ENCODE results near the gene RICTOR. TPM values are rescaled to one million over a fixed set of nuclear protein-coding genes. Genes with fewer than 3 reads are reported as not detected.
A peak's percentile ranks its signal among the peaks of the same experiment; 100 is the strongest.
"Not testable (repeated sequence)": the region's sequence is repeated elsewhere in the genome, so short reads cannot be mapped to it uniquely, and the experiment has no call there.

Gene RICTOR
- total RNA-seq, 2 experiments from 2014 or later: 19.7 to 21.5 TPM

DNA sequence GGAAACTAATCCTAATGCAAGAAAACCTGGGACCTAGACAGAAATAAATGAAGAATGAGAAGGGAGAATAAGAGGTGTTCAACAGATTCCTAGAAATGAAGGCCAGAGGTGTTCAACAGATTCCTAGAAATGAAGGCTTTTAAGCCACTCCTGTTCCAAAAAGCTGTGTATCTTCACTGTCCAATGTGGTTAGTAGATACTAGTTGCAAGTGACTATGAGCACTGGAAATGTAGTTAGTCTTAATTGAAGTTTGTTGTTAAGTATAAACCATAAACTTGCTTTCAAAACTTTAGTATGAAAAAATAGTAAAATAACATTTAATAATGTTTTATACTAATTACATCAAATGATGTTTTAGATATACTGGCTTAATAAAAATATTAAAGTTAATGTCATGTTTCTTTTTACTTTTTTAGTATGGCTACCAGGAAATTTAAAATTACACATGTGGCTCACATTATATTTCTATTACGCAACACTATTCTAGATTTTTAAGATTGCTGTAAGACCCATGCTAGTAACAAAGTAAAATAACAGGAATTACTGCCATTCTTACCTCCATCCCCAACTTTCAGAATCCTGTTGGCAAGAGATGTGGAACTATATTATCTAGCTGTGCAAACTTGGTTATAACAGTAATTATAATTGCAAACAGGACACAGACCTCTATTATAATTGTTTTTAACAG is 57.5 kb downstream of the RICTOR start:
- DNase-seq: no peak
- H3K27me3 Mint-ChIP-seq: no peaks in the 10 kb centered on the region
- H3K27ac Mint-ChIP-seq: peak overlapping the region; percentile 47
- H3K36me3 Mint-ChIP-seq: peaks cover 46% of the 10 kb centered on the region
- H3K9me3 Mint-ChIP-seq: peaks cover 10% of the 10 kb centered on the region
- H3K4me1 Mint-ChIP-seq: peaks cover 34% of the 10 kb centered on the region
- no peak overlapping the region for H3K4me3 Mint-ChIP-seq

DNA sequence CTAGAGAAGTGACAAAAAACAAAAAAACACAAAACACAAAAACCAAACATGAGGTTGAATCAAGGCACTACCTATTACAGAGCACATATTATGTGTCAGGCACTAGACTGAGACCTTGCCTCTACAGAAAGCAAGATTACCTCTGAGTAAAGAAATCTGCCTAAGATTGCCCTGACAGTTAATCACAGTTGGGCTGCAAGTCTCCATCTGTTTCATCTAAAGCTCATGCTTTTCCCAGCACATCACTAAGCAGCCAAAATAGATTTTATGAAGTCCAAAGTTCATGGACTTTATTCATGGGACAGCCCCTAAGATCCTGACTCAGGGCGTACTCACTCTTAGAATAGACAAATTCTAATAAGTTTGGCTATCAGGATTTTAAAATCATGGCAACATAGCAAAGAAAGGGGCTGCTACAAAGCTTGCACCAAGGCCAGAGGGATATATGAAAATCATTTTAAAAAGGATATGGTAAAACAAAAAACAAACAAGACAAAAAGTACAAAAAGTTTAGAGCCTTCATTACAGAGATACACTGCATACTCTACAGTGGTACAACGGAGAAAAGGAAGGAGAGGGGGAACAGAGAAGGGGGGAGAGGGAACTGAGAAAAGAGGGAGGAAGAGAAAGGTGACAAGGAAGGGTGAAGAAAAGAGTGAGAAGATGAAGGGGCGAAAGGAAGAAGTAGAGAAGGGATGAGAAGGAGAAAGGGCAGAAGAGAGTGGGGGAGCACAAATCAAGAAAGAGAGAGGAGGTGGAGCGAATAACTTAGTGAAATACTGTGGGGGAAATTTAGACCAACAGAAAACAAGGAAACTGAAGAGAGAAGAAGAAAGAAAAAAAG is 58.2 kb downstream of the RICTOR start:
- DNase-seq: no peak
- Mint-ChIP-seq H3K4me3 (no peak overlapping the region), H3K27ac (peak overlapping the region; percentile 47)

DNA sequence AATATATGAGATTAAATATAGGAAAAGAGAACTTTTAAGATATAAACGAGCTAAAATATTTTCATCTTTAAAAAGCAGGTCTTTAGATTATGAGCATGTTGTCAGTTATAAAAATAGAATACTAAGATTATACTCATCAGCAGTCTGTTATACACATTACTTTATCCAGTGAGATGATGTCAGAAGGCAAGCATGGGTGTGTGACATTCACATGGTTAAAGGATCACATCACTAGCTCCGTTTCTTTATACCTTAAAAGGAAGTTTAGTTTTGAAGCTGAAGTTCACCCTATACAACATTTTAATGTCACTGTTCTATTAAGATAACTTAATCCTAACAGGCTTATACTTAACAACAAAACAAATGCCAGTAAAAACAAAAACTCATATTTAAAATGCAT is 59.6 kb downstream of the RICTOR start:
- peaks cover 51% of the 10 kb centered on the region for H3K36me3 Mint-ChIP-seq
- H3K4me3 Mint-ChIP-seq: no peak overlapping the region
- H3K27me3 Mint-ChIP-seq: no peaks in the 10 kb centered on the region
- H3K9me3 Mint-ChIP-seq: peaks cover 23% of the 10 kb centered on the region
- no peak for DNase-seq
- no peak overlapping the region for H3K27ac Mint-ChIP-seq
- peaks cover 27% of the 10 kb centered on the region for H3K4me1 Mint-ChIP-seq

More for the DNA sequence above, 58.2 kb downstream of the RICTOR start:
- peaks cover 48% of the 10 kb centered on the region for H3K36me3 Mint-ChIP-seq
- peaks cover 27% of the 10 kb centered on the region for H3K4me1 Mint-ChIP-seq
- peaks cover 17% of the 10 kb centered on the region for H3K9me3 Mint-ChIP-seq
- no peaks in the 10 kb centered on the region for H3K27me3 Mint-ChIP-seq

DNA sequence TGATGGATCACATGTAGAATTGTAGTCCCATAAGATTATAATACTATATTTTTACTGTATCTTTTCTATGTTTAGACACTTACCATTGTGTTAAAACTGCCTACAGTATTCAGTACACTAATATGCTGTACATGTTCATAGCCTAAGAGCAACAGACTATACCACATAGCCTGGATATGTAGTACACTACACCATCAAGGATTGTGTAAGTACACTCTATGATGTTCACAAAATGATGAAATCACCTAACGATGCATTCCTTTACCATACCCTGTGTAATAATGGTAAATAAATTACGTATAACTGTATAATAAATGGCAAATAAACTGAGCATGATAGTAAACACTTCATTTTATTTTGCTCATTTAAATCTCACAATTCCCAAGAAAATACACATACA is 60.3 kb downstream of the RICTOR start:
- peaks cover 27% of the 10 kb centered on the region for H3K4me1 Mint-ChIP-seq
- H3K27me3 Mint-ChIP-seq: no peaks in the 10 kb centered on the region
- H3K4me3 Mint-ChIP-seq: no peak overlapping the region
- peaks cover 23% of the 10 kb centered on the region for H3K9me3 Mint-ChIP-seq
- DNase-seq: no peak
- H3K36me3 Mint-ChIP-seq: peaks cover 45% of the 10 kb centered on the region
- no peak overlapping the region for H3K27ac Mint-ChIP-seq

DNA sequence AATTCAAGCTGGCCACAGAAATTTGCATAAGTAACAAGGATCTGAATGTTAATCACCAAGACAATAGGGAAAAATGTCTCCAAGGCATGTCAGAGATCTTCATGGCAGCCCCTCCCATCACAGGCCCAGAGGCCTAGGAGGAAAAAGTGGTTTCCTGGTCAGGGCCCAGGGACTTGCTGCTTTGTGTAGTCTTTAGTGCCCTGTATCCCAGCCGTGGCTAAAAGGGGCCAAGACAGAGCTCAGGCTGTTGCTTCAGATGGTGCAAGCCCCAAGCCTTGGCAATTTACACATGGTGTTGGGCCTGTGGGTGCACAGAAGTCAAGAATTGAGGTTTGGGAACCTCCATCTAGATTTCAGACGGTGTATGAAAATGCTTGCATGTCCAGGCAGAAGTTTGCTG is 63.2 kb downstream of the RICTOR start:
- not testable (repeated sequence) for H3K27me3 Mint-ChIP-seq

DNA sequence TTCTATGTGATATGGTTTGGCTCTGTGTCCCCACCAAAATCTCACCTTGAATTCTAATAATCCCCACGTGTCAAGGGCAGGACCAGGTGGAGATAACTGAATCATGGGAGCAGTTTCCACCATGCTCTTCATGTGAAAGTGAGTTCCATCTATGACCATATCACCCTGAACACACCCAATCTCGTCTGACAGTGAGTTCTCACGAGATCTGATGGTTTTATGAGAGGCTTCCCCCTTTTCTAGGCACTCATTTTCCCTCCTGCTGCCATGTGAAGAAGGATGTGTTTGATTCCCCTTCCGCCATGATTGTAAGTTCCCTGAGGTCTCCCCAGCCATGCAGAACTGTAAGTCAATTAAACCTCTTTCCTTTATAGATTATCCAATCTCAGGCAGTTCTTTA is 64.2 kb downstream of the RICTOR start:
- Mint-ChIP-seq H3K27ac (no peak overlapping the region), H3K27me3 (no peaks in the 10 kb centered on the region), H3K36me3 (peaks cover 36% of the 10 kb centered on the region), H3K9me3 (peaks cover 23% of the 10 kb centered on the region), H3K4me3 (no peak overlapping the region), H3K4me1 (peaks cover 17% of the 10 kb centered on the region)
- no peak for DNase-seq

More for the DNA sequence above, 63.2 kb downstream of the RICTOR start:
- not testable (repeated sequence) for H3K27ac Mint-ChIP-seq, DNase-seq, H3K4me3 Mint-ChIP-seq
- Mint-ChIP-seq H3K4me1 (peaks cover 17% of the 10 kb centered on the region), H3K9me3 (peaks cover 23% of the 10 kb centered on the region), H3K36me3 (peaks cover 36% of the 10 kb centered on the region)

DNA sequence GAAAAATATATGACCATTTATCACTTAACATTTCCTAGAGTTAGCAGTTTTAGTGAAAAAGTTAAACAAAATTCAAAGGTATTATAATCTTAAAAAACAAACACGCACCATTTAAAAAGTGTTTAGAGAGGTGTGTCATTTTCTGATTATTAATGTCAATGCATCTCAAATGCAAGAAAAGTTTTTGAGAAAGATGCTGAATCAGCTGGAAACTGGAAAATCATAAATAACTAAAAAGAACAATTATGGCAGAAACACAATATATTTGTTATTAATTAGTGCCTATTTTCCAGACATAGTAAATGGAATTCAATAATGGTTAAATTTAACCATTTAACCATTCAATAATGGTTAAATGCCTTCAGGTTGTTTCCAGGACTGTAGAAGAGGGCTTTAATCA is 64.9 kb downstream of the RICTOR start:
- Mint-ChIP-seq H3K4me1 (peaks cover 17% of the 10 kb centered on the region), H3K4me3 (no peak overlapping the region), H3K36me3 (peaks cover 37% of the 10 kb centered on the region), H3K27me3 (no peaks in the 10 kb centered on the region), H3K27ac (no peak overlapping the region), H3K9me3 (peaks cover 23% of the 10 kb centered on the region)
- no peak for DNase-seq

DNA sequence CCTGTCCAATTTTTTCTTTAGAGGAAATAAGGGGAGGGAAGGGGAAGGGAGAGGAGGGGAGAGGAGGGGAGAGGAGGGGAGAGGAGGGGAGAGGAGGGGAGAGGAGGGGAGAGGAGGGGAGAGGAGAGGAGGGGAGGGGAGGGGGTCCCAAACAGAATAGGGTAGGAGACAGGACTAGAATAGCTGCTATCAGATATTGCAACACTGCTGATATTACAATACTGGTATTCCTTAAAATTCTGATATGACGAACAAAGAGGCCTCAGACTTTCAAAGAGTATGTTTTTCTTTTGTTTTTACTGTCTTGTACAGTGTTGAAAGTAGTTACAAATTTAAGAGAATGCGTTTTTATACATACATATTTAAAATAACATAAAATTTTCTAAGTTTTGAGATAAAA is 67.5 kb downstream of the RICTOR start:
- H3K9me3 Mint-ChIP-seq: peaks cover 13% of the 10 kb centered on the region
- H3K36me3 Mint-ChIP-seq: peaks cover 23% of the 10 kb centered on the region
- no peak for DNase-seq
- H3K4me3 Mint-ChIP-seq: no peak overlapping the region
- no peaks in the 10 kb centered on the region for H3K27me3 Mint-ChIP-seq
- peaks cover 25% of the 10 kb centered on the region for H3K4me1 Mint-ChIP-seq
- H3K27ac Mint-ChIP-seq: no peak overlapping the region

DNA sequence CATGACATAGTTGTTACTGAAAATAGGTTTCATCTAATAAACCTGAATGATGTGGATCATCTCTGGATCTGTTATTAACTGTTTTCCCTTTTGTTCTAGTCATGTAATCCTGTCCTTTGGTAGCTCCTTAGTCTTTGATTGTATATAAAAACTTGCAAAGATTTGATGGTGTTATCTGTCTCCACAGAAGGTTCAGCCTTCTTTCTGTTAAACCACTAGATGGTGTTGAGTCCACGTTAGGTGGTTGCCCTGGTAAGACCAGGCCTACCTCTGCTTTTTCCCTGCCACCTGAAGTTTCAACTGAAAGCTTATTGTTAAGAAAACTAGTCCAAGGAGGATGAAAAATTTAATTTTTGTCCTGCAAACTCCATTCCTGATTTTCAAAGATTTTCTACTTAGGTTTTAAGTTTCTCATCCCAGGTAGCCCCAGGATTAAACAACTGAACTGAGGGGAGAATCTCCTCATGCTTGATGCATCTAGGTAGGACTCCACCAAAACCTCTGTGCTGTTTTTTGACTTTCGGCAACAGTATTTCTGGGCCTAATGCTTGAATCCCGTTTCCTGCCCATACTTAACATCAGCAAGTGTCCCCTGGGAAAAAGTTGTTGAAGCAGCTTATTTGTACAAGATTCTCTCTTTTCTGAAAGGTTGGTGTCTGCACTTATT is 68.5 kb downstream of the RICTOR start:
- H3K4me1 Mint-ChIP-seq: peaks cover 34% of the 10 kb centered on the region

DNA sequence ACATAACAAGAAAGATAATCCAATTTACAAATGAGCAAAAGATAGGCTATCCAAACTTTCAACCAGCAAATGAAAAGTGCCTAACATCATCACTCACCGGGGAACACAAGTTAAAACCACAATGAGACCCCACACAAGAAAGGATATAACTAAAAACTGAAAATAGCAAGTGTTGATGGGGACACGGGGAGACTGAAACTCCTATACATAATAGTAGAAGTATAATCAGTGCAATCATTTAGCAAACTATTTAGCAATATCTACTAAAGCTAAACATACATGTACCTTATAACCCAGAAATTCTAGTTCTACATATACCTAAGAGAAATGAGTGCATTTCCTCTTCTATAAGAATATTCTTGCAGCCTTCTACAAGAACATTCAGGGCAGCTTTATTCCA is 72.5 kb downstream of the RICTOR start:
- Mint-ChIP-seq H3K36me3 (peaks cover 23% of the 10 kb centered on the region), H3K9me3 (peaks cover 5% of the 10 kb centered on the region), H3K27me3 (no peaks in the 10 kb centered on the region), H3K27ac (peak overlapping the region; percentile 30), H3K4me3 (no peak overlapping the region), H3K4me1 (peaks cover 35% of the 10 kb centered on the region)
- no peak for DNase-seq

More for the DNA sequence above, 68.5 kb downstream of the RICTOR start:
- peaks cover 6% of the 10 kb centered on the region for H3K9me3 Mint-ChIP-seq
- no peak overlapping the region for H3K27ac Mint-ChIP-seq
- peaks cover 13% of the 10 kb centered on the region for H3K36me3 Mint-ChIP-seq
- no peak for DNase-seq
- H3K27me3 Mint-ChIP-seq: no peaks in the 10 kb centered on the region
- H3K4me3 Mint-ChIP-seq: no peak overlapping the region

DNA sequence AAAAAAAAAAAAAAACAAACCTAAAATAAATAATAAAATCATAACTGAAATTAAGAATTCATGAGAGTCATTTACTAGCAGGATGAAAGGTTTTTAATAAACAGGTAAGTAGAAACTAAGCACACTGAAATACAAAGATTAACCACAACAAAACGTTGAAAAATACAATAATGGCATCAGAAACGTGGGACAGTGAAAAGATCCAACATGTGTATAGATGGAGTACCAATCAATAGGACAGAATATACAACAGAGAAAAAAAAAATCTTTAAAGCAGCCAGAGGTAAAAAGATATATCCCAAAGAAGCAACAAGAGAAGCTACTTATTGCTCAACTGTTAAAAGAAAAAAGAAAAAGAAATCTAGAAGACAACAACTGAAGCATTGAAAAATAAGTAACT is 75.2 kb downstream of the RICTOR start:
- Mint-ChIP-seq H3K4me1 (peaks cover 28% of the 10 kb centered on the region), H3K36me3 (peaks cover 23% of the 10 kb centered on the region), H3K27ac (no peak overlapping the region), H3K9me3 (peaks cover 5% of the 10 kb centered on the region), H3K4me3 (no peak overlapping the region), H3K27me3 (no peaks in the 10 kb centered on the region)
- no peak for DNase-seq

DNA sequence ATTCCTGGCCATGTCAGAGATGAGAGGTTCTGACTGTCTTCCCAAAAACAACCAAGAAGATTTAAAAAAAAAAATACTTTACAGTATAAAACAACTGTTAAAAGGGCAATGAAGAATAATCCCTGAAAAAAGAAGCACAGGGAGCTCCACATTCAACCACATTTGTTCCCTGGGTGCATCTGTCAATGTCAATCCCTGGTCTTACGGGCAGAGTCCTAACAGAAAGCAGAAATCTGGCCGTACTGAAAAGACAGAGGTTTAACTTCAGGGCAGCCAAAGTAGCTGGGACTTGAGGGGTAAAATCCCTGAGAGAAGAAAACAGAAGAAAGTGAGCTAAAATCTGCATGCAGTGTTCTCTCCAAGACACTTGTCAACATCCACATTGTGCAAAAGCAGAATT is 76.6 kb downstream of the RICTOR start:
- Mint-ChIP-seq H3K4me1 (peaks cover 32% of the 10 kb centered on the region), H3K4me3 (no peak overlapping the region), H3K9me3 (peaks cover 5% of the 10 kb centered on the region), H3K27ac (no peak overlapping the region), H3K36me3 (peaks cover 26% of the 10 kb centered on the region), H3K27me3 (no peaks in the 10 kb centered on the region)
- no peak for DNase-seq

DNA sequence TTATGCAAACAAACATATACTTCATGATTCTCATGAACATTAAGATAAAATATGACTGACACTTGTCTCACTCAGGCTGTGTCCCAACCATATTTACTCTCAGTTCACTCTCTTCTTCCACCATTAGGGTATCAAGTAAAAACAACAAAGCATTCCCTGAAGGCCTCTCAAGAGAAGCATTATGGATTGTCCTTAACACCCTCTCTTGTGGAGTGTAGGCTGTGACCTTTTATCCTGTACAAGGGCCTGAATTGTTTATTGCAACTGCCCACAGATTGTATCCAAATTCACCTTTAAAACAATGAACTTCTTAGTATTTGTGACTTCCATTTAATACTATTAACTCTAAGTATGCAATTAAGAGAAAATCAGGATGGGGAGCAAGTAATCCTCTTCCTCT is 78.1 kb downstream of the RICTOR start:
- no peak overlapping the region for H3K27ac Mint-ChIP-seq
- H3K4me1 Mint-ChIP-seq: peaks cover 20% of the 10 kb centered on the region
- peaks cover 5% of the 10 kb centered on the region for H3K9me3 Mint-ChIP-seq
- H3K36me3 Mint-ChIP-seq: peaks cover 29% of the 10 kb centered on the region
- H3K27me3 Mint-ChIP-seq: no peaks in the 10 kb centered on the region
- no peak for DNase-seq
- no peak overlapping the region for H3K4me3 Mint-ChIP-seq

DNA sequence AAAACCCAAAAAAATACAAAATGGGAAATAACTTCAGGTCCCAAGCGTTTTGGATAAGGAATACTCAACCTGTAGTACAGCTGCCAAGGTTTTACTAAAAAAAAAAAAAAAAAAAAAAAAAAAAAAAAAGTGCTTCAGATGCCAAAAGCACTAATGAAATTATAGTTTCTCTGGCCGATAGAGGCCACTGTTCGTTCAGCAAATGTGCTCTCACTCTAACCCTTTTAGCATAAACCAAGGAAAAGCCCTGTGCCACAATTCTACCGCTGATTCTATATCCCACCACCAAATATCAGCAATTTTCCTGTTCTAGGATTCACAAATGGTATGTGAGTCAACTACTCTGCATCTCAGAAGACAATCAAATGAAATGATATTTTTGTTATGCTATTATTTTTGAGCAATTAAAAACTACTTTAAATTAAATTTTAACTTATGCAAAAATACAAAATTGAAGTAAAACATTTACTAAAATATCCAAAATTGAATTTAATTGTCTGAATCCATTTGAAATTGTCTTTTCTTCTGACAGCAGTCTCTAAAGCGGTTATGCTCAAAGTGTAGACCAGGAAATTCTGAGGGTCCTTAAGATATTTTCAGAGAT is 79.8 kb downstream of the RICTOR start:
- Mint-ChIP-seq H3K4me3 (no peak overlapping the region), H3K36me3 (peaks cover 31% of the 10 kb centered on the region), H3K27me3 (no peaks in the 10 kb centered on the region), H3K9me3 (peaks cover 6% of the 10 kb centered on the region), H3K4me1 (peaks cover 10% of the 10 kb centered on the region), H3K27ac (no peak overlapping the region)
- no peak for DNase-seq
